Tongue (tissue), 3 donors: ENCODE measurements around the gene SAMD4B. TPM values are rescaled to one million over a fixed set of nuclear protein-coding genes. Genes with fewer than 3 reads are reported as not detected.
A peak's percentile ranks its signal among the peaks of the same experiment; 100 is the strongest.

ENCODE experiments used
- DNase-seq: peaks from one replicate; pipeline ENCODE4 v3.0.0-alpha.2; 2015
- small RNA-seq: library from RNA; depleted of rRNA; stranded (forward); fragments of <200 nt; gene quantifications from one replicate; pipeline ENCODE3, GENCODE V24; 2014; ENCODE audit warnings: low replicate concordance
- total RNA-seq: library from RNA; depleted of rRNA; stranded (reverse); fragments of >200 nt; gene quantifications from one replicate; pipeline ENCODE4 v1.2.3, GENCODE V29; 2014

Gene SAMD4B
- total RNA-seq, 1 donor from 2014 or later, result 36.4 TPM

DNA sequence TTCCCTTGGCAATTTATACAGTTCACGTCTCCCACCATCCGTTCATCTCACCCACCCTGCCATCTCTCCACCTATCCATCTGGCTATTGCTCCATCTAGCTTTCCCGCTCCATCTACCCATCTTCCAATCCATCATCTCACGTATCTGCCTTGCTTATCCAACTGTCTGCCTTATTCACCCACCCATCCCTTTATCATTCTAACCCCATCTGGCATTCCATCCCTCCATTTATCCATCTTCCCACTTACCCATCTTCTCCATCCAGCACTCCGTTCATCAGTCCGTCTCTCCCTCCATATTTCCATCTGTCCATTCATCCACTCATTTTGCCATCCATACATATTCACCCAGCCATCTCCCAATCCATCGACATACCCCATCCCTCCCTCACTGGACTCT is 83.5 kb downstream of the SAMD4B start:
- no peak for DNase-seq

DNA sequence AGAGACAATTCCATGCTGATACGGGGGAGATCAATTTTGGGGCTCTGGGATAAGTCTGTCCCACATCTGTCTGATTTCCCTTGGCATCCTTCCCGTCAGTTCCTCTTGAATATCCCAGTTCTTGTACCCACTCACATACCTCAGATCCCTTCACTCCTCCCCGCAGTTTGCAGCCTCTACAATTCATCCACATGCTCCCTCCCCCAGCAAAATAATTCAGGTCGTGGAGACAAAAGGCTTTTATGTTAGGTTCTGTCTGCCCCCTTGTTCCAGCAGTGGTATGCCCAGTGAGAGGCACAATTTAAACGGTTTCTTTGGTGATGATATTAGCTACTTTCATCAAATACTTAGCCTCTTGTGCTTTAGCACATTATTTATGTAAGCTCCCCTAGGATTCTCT is 83.9 kb downstream of the SAMD4B start:
- DNase-seq, result no peak

DNA sequence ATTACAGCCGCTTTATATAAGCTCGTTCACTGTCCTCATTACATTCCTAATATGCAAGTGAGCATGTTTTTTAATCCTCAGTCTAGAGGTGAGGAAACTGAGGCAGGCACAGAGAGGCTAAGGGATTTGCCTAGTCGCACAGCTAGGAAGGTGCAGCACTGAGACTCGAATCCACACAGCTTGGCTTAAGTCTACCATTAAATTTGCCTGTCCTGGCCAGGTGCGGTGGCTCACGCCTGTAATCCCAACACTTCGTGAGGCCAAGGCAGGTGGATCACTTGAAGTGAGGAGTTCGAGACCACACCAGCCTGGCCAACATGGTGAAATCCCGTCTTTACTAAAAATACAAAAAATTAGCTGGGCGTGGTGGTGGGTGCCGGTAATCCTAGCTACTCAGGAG is 85.5 kb downstream of the SAMD4B start:
- no peak for DNase-seq

DNA sequence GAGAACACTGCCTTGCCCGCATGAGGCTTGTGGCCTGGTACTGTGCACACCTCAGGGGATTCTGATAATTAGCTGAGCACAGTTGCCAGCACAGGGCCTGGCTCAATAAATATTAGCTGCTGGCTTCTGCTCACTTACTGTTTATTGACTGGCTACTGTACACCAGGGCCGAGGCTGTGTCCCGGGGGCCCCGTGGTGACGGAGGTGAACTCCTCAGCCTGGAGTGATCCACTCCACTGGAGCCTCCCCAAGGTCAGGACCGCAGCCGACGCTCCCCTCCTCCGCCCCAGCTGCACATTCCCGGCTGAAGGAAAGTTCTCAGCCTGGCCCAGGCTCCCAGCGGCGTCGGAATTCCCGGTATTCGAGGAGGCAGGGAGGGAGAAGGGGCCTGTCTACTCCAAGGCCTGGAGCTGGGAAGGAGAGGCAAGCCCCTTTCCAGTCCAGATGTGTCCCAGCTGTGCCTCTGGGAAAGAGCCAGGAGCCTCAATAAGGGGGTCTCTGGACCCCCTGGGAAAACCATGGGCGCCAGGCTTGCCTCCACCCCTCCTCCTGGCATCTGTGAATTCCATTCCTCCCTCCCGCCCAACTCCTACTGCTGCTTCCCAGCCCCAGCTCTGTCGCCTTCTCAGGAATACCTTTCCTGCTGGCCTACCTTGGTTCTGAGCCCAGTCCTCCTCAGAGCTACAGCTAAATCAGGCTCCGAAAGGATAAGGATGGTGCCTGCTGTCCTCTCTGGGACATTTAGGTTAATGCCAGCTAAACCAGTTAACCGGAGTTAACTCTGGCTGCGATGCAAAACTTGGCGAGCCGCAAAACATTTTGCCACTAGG is 86.3 kb downstream of the SAMD4B start:
- DNase-seq, result peak; percentile 94

DNA sequence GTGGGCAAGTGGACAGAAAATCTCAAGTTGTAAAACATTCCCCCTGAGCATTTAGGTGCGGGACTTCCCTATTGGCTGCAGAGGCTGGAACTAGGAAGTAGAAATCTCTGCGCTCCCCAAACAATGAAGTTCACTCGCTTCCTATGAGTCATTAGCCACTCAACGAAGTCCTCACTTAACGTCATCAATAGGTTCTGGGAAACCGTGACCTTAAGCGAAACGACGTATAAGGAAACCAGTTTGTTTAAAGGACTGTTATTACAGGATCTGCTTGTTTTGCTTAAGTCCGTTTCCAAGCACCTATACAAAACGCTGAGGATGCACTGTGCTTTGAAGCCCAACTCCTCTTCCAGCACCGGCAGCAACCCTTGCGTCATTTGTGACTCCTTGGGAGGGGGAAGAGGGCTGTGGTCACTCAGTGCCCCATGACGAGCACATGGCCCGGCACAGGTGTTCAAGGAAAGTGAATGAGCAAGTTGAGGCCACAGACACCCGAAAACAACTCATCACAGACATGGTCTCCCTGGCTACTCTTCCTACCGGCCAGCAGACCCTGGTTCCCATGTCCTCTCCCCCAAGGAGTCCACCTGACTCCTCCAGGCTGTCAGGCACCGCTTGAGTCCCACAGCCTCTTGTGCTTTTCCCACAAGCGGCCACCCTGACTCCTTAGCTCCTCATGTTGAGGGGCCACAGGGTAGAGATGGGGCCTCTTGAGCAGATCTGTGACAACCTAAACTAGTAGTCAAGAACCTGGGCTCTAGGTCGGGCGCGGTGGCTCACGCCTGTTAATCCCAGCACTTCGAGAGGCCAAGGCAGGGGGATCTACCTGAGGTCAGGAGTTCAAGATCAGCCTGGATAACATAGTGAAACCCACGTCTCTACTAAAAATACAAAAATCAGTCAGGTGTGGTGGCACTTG is 88.7 kb downstream of the SAMD4B start:
- DNase-seq, result no peak

DNA sequence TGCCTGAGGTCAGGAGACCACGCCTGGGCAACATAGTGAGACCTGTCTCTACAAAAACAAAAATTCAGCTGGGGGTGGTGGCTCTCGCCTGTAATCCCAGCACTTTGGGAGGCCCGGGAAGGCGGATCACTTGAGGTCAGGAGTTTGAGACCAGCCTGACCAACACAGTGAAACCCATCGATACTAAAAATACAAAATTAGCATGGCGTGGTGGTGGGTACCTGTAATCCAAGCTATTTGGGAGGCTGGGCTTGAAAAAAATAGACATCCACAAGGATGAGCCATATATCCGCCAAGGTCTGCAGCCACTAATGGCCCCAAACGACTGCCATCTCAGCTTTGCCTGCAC is 90.4 kb downstream of the SAMD4B start:
- DNase-seq, result no peak

DNA sequence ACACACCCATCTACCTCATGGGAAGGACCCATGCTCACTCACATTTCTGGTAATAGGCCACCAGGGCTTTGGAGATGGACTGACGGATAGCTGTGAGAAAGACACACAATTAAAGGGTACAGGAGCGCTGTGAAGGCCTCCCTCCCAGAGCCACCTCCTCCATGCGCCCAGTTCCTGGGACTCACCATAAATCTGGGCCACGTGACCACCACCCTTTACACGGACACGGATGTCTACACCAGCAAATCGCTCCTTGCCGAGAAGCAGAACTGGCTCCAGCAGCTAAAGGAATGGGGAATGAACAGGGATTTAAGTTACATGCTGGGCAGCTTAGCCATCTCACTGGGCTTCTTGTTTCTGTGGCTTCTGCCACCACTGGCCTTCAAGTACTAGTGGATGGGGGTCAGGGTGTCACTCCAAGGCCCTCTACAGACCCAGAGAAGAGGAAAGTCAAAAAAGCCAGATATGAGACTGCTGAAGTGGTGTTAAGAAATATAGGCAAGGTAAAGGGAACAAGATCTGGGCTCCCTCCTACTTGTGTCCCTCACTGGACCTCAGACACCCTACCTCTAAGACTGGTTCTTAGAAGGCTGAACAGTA is 91.4 kb downstream of the SAMD4B start:
- DNase-seq, result no peak

DNA sequence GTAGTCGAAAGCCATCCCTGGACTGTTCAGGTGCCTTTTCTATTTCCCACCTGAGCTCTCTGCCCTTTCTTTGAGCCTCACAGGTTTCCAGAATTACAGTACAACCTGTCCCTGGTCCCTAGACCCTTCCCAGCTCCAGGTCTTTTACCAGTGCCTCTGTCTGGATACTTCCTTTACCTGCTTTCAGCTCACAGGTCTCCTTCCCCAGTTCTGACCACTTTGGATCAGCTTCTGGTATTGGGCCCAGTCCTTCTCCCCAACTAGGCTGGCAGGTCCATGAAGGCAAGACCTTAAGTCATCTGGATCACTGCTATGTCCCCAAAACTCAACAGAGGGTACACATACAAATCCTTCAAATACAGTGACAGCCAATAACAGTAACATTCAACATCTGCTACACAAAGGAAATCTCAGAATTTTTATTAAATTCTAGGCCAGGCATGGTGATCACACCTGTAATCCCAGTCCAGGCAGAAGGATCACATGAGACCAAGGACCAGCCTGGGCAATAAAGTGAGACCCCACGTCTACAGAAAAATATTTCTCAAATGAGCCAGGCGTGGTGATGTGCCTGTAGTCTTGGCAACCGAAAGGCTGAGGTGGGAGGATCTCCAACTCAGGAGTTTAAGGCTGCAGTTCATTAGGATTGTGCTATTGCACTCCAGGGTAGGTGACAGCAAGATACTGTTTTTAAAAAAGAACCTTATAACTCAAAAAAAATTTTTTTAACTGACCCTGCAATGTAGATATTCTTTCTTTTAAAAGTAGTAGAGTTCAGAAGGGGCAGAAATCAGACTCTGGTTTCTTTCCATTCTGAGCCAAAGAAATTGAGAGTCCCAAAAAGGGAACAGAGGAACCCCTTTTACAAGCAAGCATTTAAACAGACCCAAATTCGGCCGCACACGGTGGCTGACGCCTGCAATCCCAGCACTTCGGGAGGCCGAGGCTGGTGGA is 92.2 kb downstream of the SAMD4B start:
- no peak for DNase-seq

Small RNA genes within 50 kb of the gene (small RNA-seq; reads per million reads assigned to genes)
- gene AC011445.2 (0.11 reads per million), gene MIR4530 (not detected), gene RN7SL566P (not detected)

Other genes with a start within 250 kb of the SAMD4B start
- 10.3 TPM for gene PAK4, start 216.6 kb upstream of the SAMD4B start, total RNA-seq
- 4.5 TPM for gene NCCRP1, start 145.5 kb upstream of the SAMD4B start, total RNA-seq
- not detected for gene SYCN, start 138.2 kb upstream of the SAMD4B start, total RNA-seq
- not detected for gene IFNL3, start 97.4 kb upstream of the SAMD4B start, total RNA-seq
- gene IFNL4, start 93.6 kb upstream of the SAMD4B start, total RNA-seq, result not detected
- gene IFNL2, start 74.0 kb upstream of the SAMD4B start, total RNA-seq, result not detected
- not detected for gene IFNL1, start 46.0 kb upstream of the SAMD4B start, total RNA-seq
- gene LRFN1, start 21.6 kb upstream of the SAMD4B start, total RNA-seq, result 0.92 TPM
- 8.2 TPM for gene GMFG, start 6.4 kb upstream of the SAMD4B start, total RNA-seq
- gene PAF1, start 48.7 kb downstream of the SAMD4B start, total RNA-seq, result 18.9 TPM
- gene MED29, start 49.0 kb downstream of the SAMD4B start, total RNA-seq, result 15.2 TPM
- 24.5 TPM for gene ZFP36, start 64.4 kb downstream of the SAMD4B start, total RNA-seq
- 20.9 TPM for gene PLEKHG2, start 70.2 kb downstream of the SAMD4B start, total RNA-seq
- 106 TPM for gene RPS16, start 93.5 kb downstream of the SAMD4B start, total RNA-seq
- 62.2 TPM for gene SUPT5H, start 103.2 kb downstream of the SAMD4B start, total RNA-seq
- gene TIMM50, start 138.4 kb downstream of the SAMD4B start, total RNA-seq, result 27.1 TPM
- not detected for gene DLL3, start 156.5 kb downstream of the SAMD4B start, total RNA-seq
- gene SELENOV, start 172.7 kb downstream of the SAMD4B start, total RNA-seq, result not detected
- 5.0 TPM for gene EID2B, start 190.4 kb downstream of the SAMD4B start, total RNA-seq
- 15.0 TPM for gene EID2, start 197.7 kb downstream of the SAMD4B start, total RNA-seq